HG02798 (cell line): ENCODE measurements around the gene ALDH3A2.
"Not testable (repeated sequence)": the region's sequence is repeated elsewhere in the genome, so short reads cannot be mapped to it uniquely, and the experiment has no call there.

Source experiments
- ATAC-seq: cut with Tn5 transposase; IDR thresholded peaks from one replicate; pipeline ENCODE4 v1.9.1; 2021; ENCODE audit warnings: mild to moderate bottlenecking; ENCODE audit not compliant: unreplicated experiment, poor library complexity

The ALDH3A2 gene

GRCh38 chr17:19647697-19648474 lies 665 bp upstream of the ALDH3A2 start:
- peak; percentile 4 for ATAC-seq

GRCh38 chr17:19649274-19649541 lies 657 bp downstream of the ALDH3A2 start:
- no peak for ATAC-seq

GRCh38 chr17:19650826-19651225 lies 2.3 kb downstream of the ALDH3A2 start:
- ATAC-seq: no peak

- no peak for ATAC-seq
Observed at GRCh38 chr17:19651451-19652238, 3.1 kb downstream of the ALDH3A2 start.

- ATAC-seq: no peak
Observed at GRCh38 chr17:19652595-19652994, 4.0 kb downstream of the ALDH3A2 start.

GRCh38 chr17:19654342-19654886 lies 5.9 kb downstream of the ALDH3A2 start:
- no peak for ATAC-seq

GRCh38 chr17:19654896-19655295 lies 6.3 kb downstream of the ALDH3A2 start:
- no peak for ATAC-seq

GRCh38 chr17:19656336-19656735 lies 7.8 kb downstream of the ALDH3A2 start:
- ATAC-seq: no peak

GRCh38 chr17:19656851-19657581 lies 8.5 kb downstream of the ALDH3A2 start:
- no peak for ATAC-seq

GRCh38 chr17:19659366-19660177 lies 11.0 kb downstream of the ALDH3A2 start:
- ATAC-seq: no peak

GRCh38 chr17:19660219-19660870 lies 11.8 kb downstream of the ALDH3A2 start:
- no peak for ATAC-seq

- no peak for ATAC-seq
Observed at GRCh38 chr17:19661121-19661520, 12.6 kb downstream of the ALDH3A2 start.

GRCh38 chr17:19663097-19663496 lies 14.5 kb downstream of the ALDH3A2 start:
- no peak for ATAC-seq

GRCh38 chr17:19664136-19664820 lies 15.7 kb downstream of the ALDH3A2 start:
- no peak for ATAC-seq

GRCh38 chr17:19664821-19665181 lies 16.2 kb downstream of the ALDH3A2 start:
- ATAC-seq: no peak

GRCh38 chr17:19669680-19670079 lies 21.1 kb downstream of the ALDH3A2 start:
- ATAC-seq: not testable (repeated sequence)

GRCh38 chr17:19670908-19671307 lies 22.4 kb downstream of the ALDH3A2 start:
- no peak for ATAC-seq

- ATAC-seq: no peak
Observed at GRCh38 chr17:19671433-19671832, 22.9 kb downstream of the ALDH3A2 start.
